NCI-H2107 treated with DMSO at 0.1 percent for 48 hours (cell line): ENCODE measurements around the gene ACADS.
A peak's percentile ranks its signal among the peaks of the same experiment; 100 is the strongest.

Experiments
- DNase-seq: peaks from one replicate; lab custom pipeline; 2025; ENCODE audit not compliant: unreplicated experiment; lab: John Stamatoyannopoulos, UW

Gene ACADS

DNA sequence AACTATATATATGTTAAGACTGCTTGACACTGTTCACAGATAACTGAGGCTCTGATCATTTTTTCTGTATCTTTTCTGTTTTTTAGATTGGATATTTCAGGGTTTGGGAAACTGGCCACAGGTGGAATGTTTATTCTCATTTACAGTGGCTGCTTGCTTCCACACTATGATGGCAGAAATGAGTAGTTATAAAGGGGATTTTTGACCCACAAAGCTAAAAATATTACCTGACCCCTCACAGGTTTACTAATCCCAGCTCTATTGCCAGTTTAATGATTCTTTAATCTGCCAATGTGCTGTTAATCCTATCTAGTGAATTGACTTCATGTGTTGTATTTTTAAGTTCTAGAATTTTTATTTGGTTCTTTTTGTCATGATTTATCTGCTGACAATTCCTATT is 29.6 kb downstream of the ACADS start:
- DNase-seq = no peak

DNA sequence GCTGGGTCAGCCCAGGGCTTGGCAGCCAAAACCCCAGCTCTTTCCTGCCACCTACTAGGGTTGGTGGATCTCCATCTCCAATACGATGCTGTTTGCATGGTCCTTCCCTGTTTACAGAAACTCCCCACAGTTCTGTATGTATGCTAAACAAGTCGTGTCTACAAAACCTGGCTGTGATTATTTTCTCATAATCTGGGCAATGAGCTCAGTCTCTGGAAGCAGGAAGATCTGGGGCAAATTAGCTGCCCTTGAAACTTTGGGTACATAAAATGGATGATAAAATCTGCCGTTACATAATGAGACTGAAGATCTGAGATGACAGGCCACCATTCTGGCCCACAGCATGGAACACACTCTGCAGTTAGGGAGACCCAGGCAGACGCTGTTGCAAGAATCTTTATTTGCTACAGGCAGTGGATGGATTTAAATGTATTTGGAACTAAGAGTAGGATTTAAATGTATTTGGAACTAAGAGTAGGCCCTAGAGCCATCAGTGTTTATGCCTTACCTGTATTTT is 31.7 kb downstream of the ACADS start:
- DNase-seq = no peak

DNA sequence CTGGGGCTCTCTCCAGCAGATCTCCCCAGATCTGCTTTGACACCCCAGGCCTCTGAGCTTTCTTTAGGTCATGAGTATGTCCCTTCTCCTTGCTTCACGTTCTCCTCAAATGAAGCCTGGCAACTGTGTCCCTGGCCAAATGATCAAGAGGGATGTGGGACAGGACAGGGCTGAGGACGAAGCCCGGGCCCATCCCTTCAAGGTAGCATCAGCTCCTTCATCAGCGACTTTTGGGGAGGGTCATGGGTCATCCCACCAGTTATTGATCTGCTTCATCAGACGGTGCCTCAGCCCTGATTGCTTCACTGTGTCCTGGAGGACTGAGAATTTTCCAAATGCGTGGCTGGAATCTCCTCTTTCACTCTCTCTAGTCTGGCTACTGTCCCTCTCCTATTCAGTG is 32.3 kb downstream of the ACADS start:
- DNase-seq = no peak

DNA sequence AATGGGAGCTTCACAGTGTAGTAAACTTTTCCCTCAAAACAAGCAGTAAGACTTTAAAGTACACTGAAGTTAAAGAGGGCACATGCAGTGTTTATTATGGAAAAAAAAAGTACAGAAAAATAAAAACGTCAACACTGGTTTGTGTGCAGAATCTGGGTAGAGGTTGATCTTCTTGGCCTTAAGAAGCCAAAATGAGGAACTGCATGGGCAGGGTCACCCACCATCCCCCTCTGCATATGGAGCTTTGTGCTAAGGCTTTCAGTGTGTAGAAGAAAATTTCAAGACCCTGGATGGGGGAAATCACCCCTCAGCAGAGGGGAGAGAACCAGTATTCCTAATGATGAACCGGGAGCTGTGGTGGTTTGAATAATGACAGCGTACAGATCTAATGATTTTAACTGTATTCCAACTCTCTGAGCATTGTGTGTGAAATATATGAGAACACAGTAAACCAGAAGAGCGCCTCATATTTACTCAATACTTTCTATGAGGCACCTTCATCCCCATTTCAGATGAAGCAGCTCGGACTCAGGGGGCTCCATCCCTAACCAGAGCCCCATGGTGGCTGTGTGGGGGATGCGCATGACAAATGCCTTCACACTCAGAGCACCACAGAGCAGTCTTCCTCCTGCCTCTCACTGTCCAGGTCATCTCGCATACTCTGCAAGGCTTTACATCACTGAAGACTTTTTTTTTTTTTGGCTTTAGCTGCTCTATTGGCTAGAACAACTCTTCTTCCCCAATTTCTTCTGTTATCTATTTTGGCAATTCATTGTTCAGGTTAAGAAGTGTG is 33.4 kb downstream of the ACADS start:
- peak; percentile 75 for DNase-seq

DNA sequence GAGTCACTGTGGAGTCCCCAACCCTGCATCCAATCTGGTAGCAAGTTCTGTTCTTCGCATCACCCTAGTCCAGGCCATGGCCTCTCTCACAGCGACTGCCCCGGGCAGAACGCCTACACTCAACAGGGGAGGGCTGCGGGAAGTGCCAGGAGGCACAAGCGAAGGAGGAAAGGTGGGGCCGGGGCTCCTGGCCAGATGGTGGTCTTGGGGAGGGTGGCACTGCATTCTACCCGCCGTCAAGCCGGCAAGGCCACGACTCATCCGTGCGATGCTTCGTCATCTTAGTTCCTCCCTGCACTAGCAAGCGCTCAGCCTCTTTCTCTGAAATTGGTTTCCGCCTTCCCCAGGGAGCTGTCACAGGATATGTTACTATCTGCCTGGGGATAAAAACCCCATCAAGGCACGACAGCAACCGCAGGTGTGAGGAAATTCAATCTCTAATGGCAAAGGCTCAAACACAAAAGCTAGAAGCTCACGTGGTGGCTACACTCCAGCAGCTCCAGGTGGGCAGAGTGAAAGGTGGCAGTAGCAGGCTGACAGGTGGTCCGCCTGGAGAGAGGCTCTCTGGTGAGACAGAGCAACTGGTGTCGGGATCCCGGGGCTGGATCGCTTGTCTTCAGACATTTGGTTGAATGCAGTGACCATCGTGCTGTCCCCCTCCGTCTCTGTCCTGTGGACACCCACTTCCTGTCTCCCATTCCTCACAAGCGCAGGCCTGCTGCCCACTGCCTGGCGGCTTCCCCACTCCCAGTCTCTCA is 34.1 kb downstream of the ACADS start:
- peak; percentile 100 for DNase-seq

DNA sequence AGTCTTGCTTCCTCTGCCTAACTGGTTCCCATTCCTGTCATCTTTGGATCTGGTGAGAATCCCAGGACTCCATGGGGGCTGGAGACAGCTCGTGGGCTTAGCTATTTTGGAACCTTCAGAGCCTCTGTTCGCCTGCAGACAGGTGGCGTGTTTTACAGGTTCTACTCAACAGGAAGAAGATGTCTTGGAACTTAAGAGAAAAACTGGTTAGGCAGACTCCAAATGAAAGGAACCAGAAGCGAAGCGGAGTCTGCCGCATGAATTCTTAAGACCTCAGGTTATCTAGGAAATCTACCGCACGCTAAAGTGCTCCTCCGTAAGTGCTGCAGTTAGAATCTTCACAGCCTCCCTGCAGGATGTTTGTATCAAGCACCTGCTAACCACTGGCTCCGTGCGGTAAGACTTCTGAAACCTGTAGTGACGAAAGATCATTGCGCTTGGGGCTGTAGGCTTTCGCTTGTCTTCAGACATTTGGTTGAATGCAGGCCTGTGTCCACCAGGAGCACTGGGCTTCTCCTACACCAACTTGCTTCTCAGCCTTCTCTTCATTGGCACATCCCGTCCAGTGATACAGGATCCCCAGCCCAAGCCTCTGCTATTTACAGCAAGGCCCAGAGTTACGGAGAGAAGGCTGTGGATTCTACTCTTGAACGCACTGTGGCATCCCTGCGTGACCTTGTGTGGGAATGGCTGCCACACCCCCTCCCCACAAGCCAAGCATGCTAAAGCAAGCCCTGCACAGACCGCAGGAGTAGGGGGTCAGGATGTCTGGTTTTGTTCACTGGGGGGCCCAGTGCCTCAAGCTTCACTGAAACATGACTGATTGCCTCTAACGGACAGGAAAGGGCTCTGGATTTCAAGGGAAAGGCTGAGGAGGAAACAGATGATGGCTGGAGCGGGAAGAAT is 35.0 kb downstream of the ACADS start:
- DNase-seq = peak; percentile 71

DNA sequence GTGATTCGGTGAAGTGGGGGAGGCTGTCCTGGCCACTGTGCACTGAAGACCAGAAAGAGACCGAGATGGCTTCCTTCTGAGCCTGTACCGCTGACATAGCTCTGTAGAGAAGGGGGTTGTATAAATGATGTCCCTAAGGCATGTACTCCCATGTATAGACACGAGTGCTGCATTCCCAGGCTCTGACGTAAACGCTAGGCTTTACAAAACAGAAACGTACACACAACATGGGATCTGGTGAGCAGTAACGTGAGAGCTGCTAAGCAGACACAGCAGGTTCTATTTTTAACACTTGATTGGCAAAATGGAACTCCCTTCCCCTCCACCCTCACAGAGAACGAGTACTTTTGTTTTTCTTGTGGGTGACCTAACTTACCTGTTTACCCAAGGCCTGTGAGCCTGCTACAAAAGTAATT is 35.9 kb downstream of the ACADS start:
- peak; percentile 82 for DNase-seq

DNA sequence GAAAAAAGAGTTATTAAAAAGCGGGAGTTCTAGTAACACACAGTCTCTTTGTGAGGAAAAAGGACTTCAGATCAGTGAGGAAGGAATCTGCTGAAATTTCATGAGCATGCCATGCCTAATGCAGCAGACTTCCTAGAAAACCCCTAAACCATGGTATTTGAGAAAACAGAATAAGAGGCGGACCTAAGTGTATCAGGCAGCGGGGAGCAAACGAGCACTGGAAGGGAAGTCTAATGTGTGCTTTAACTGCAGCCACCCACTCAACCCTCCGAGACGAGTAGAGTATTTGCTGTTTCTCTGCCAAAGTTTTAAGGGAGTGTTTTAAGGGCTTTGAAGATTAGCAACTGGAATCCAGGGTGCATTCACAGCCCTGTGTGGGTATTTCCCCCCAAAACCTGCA is 36.5 kb downstream of the ACADS start:
- peak; percentile 70 for DNase-seq

DNA sequence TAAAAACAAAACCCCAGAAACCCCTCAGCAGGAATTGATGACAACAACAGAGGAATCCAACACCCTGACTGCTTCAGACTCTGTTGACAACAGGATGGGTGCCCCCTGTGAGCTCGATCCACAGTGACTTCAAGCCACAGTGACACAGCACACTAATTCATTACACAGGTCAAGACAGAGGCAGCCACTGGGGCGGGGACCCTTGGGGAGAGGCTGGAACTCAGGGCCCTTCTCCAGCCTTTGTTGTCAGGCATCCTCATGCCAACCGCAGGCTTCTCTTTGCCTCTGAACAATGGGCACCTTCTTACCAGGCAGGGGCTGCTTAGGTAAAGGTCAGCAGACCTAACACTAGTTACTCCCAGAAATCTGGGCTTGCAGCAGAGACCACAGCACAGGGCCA is 37.6 kb downstream of the ACADS start:
- no peak for DNase-seq

DNA sequence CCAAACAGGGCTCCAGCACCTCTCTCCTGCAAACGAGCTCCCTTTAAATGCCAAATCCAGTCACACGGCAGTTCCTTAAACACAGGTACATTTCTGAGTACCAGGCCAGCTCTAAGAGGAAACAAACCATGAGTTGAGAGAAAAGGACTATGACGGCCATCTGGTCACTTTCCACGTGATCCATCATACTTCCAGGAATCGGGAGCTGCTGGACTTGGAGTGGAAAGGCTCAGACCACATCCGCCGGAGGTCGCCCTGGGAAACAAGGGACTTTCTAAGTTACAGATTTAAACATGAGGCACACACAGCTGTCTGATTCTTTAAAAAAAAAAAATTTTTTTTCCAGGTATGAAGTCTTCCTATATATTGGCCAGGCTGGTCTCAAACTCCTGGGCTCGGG is 39.2 kb downstream of the ACADS start:
- no peak for DNase-seq

DNA sequence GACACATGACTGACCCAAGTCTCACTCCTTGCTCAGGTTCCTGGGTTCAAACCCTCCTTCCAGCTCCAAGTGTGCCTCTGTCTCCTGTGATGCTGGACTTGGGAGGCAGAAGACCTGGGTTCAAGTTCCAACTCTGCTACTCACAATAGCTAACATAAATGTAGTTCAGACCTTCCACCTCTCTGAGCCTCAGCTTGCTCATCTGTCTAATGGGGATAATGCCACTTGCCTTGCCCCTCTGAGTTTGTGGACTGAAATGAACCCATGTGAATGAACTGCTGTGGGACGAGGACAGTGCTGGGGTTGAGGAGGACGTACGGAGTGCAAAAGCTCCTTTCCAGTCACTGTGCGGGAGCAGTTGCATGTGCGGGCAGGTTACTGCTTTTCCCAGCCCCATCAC is 40.9 kb downstream of the ACADS start:
- DNase-seq = no peak

DNA sequence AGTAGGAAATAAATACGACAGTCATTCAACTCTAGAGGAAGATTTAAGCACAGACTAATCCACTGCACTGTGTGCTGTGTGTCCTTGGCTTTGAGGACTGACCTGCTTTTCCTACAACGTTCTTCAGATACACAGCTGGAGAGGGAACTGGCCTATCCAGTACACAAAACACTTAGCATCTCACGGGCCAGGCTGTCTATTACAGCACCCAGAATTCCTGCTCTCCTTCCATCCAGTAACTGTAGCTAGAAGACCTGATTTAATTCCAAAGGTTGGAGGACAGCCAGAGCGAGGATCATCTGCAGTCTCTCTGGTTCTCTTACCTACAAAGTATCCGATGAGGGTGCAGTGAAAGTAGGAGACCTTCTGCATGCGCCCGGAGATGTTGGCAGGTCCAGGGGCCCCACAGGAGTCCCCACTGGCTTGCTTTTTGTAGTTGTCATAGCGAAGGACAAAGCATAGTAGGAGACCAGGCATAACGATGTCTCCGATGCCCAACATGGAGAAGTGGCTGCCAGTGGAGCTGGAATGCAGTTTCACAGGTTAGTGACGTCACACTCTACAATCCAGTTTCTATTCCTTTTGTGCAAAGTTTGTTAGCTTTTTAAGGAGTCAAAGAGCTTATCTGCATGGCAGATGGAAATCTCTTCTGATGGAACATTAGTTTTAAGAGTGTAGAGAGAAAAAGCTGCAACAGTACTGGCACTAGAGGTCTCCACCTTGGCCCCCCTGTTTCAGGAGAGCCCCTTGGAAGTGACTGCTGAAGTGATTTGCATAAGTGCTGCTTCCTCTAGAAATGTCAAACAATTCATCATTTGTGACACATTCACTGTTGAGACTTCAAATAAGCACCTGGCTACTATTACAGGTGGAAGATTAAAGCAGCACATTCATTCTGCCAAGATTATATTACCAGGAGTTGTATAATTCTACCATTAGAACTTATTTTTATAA is 41.7 kb downstream of the ACADS start:
- DNase-seq = no peak

DNA sequence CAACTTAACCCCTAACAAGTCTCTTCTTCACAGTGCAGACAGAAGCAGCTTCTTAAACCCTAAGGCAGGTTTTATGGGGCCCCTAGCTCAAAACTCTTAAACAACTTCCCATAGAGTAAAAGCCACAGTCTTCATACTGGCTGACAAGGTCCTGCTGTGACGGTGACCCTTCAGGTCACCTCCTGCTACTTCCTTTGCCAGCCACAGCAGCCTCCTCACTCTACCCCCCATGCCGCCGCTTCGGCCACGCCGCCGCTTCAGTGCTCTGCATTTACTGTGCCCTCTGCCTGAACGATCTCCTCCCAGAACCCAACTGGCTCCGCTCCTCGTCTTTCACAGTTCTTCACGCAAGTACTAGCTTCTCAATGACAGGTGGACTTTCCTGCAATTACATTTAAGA is 45.5 kb downstream of the ACADS start:
- DNase-seq = no peak

DNA sequence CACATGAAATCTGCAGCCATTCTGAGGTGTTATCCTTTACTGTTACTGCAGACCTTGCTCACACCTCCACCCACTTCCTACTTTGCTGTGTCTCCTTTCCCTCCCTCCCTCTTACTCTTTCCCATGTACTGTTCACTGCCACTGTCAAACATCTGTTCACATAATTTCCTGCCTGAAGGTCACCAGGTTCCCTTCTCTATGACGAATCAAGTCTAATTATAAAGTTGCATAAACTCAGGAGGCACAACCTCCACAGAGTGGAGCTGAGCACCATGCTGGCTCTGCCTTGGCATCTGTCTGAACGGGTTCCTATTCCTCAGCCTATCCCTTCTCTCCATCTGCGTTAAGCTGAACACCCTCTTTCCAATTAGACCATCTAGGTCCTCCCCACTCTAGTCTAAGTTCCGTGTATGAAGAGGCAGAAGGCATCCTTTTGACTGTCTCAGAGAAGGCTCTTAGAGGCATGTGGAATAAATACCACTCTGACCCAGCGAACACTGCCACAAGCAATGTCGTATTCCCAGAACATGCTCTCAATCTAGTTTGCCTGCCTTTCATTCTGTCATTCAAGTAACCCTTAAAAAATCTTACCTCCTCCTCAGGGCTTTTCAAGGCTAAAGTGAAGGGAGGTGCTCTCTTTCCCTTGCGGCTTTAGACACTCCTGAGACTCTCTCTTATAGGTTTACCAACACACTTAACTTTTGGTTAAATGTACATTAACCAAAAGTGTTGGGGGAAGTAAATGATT is 48.7 kb downstream of the ACADS start:
- no peak for DNase-seq

DNA sequence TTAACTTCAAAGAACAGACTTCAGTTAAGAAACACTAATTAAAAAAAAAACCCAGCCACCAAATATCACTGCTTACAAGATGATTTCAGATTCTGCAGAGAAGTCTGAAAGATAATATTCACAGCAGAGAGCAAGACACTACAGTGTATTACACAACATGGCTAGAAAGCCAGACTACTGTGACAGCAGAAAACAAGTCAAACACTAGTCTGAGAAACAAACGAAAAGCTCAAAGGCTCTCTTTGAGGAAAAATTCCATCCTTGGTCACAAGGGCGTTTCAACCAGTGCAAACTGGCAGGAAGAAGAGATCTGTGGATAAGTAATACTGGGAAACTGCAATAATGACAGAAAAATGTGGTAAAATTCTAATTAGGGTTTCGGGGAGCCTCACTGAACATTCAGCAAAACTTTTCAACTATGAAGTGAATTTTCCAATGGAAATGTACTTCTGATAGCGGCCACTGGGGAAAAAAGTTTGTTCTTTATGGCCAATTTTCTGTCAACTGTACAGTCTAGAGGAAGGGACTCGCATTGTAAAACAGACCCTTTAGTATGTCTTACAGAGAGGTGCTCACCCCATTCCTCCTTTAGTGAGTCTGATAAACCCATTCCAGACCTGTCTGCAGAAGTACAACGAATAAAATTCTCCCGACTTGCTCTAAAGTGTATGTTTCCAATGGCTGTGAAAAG is 50.4 kb downstream of the ACADS start:
- no peak for DNase-seq

DNA sequence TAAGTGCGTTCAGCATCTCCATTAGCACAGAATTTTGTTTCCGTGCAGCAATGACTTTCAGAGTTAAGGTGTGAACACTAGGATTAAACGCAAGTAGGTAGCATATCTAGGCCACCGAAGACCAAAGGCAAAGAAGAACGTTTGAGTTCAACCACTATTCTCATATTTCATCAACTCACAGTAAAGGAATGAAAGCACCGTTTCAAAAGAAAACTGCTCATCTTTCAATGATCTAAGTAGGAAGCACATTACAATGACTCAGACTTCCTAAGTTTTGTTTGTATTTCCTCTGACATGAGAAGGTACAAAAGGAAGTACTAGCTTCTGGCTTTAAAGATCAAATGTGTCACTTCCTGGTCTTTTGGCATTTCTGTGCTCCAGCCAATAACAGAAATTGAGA is 57.6 kb downstream of the ACADS start:
- DNase-seq = no peak

DNA sequence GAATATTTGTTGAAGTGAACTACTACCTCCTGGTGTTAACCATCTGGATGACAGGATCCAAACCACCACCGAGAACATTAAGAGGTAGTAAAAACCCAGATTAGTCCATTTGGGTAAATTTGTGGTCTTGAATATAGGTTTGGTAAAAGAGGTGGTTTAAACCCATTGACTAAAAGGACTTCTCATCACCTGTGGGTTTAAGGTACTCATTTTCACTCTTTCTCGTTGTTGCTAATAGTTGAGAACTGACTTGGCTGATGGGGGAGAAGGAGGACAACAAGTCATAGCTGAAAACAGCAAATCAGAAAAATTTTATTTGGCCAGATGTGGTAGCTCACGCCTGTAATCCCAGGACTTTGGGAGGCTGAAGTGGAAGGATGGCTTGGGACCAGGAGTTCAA is 59.2 kb downstream of the ACADS start:
- no peak for DNase-seq

DNA sequence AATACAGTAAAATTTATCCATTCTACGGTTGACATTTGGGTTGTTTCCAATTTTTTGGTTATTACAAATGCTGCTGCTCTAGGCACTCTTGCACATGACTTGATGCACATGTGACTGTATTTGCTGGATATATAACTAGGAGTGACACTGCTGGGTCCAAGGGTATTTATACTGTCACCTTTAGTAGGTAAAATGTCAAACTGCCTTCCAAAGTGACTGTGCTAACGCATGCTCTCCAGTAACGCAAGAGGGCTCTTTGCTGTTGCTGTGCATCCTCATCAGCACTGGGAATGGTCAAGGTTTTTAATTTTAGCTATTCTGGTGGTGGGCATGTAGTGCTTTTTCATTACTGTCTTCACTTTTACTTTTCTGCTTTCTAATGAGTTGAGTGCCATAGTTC is 62.3 kb downstream of the ACADS start:
- DNase-seq = no peak
